Activated CD8-positive, alpha-beta T cell treated with anti-CD3 and anti-CD28 coated beads for 36 hours (primary cell): ENCODE measurements around the gene RCAN1. TPM values are rescaled to one million over a fixed set of nuclear protein-coding genes. Genes with fewer than 3 reads are reported as not detected.

ENCODE experiments used
- ATAC-seq: fragments of 200-7000 bp; cut with Tn5 transposase; one replicate; pipeline ENCODE4 v1.10.0; 2021; ENCODE audit warnings: mild to moderate bottlenecking, moderate library complexity
- CTCF ChIA-PET: fragments of 350-600 bp; sonication (Branson Sonifier 250); formaldehyde crosslinking; loops from one replicate; lab custom pipeline; 2021; ENCODE audit warnings: antibody characterized with exemption; lab: Charles Lee
- POLR2A ChIA-PET: fragments of 350-600 bp; sonication (Branson Sonifier 250); formaldehyde crosslinking; loops from one replicate; lab custom pipeline; 2021; ENCODE audit warnings: antibody characterized with exemption; lab: Charles Lee
- DNase-seq: peaks from one replicate; pipeline ENCODE4 v3.0.0-alpha.2; 2020
- H3K27ac Mint-ChIP-seq: one replicate; pipeline ENCODE4 v1.8.0; 2021; ENCODE audit warnings: mild to moderate bottlenecking, mixed read lengths
- H3K27me3 Mint-ChIP-seq: one replicate; pipeline ENCODE4 v1.8.0; 2021; ENCODE audit warnings: mixed read lengths
- H3K36me3 Mint-ChIP-seq: one replicate; pipeline ENCODE4 v1.8.0; 2021; ENCODE audit warnings: low read depth, mixed read lengths
- H3K4me1 Mint-ChIP-seq: one replicate; pipeline ENCODE4 v1.8.0; 2021; ENCODE audit warnings: low read depth, mixed read lengths
- H3K4me3 Mint-ChIP-seq: one replicate; pipeline ENCODE4 v1.8.0; 2021; ENCODE audit warnings: mild to moderate bottlenecking, moderate library complexity, mixed read lengths
- H3K9me3 Mint-ChIP-seq: one replicate; pipeline ENCODE4 v1.8.0; 2021; ENCODE audit warnings: mixed read lengths
- CTCF ChIP-seq: fragments of 200-600 bp; IDR thresholded peaks from one replicate; pipeline ENCODE4 v1.8.0; 2022; ENCODE audit warnings: antibody characterized with exemption, mild to moderate bottlenecking
- intact Hi-C: fragments of 100-400 bp; cut with micrococcal nuclease; formaldehyde crosslinking; loops from one replicate; pipeline ENCODE4 v1.10.0; 2022
- total RNA-seq, 2 experiments: library from RNA; stranded (reverse); gene quantifications; one replicate each; pipeline ENCODE4 v1.2.3, GENCODE V29; 2021

The RCAN1 gene
- total RNA-seq, 2 experiments from 2014 or later = 6.1 to 7.8 TPM

GRCh38 chr21:34509151-34509550, 105.8 kb downstream of the RCAN1 start:
- Mint-ChIP-seq H3K27ac (no peak overlapping the region), H3K27me3 (peaks cover 2% of the 10 kb centered on the region), H3K9me3 (no peaks in the 10 kb centered on the region), H3K4me1 (no peaks in the 10 kb centered on the region), H3K36me3 (no peaks in the 10 kb centered on the region), H3K4me3 (no peak overlapping the region)
- intact Hi-C loops = no loop called here
- POLR2A ChIA-PET = no interaction called here
- CTCF ChIA-PET = interaction anchor here (1.1 to 3.7 kb wide), 7 partner anchors 9 to 127 kb away, joined by 3 to 26 read pairs (median 15); no protein-coding TSS in a partner anchor
- TF ChIP-seq CTCF = no peak
- ATAC-seq (no peak), DNase-seq (peak; percentile 20)

GRCh38 chr21:34504595-34504994, 110.3 kb downstream of the RCAN1 start:
- CTCF ChIA-PET = no interaction called here
- Mint-ChIP-seq H3K27me3 (peaks cover 2% of the 10 kb centered on the region), H3K36me3 (no peaks in the 10 kb centered on the region), H3K4me1 (no peaks in the 10 kb centered on the region), H3K27ac (no peak overlapping the region), H3K4me3 (no peak overlapping the region), H3K9me3 (no peaks in the 10 kb centered on the region)
- intact Hi-C loops = no loop called here
- no peak for ATAC-seq
- TF ChIP-seq CTCF = no peak
- POLR2A ChIA-PET = no interaction called here
- no peak for DNase-seq

GRCh38 chr21:34502480-34503106, 112.3 kb downstream of the RCAN1 start:
- DNase-seq = no peak
- Mint-ChIP-seq H3K4me3 (no peak overlapping the region), H3K4me1 (no peaks in the 10 kb centered on the region), H3K9me3 (peaks cover 4% of the 10 kb centered on the region), H3K36me3 (no peaks in the 10 kb centered on the region), H3K27ac (no peak overlapping the region), H3K27me3 (peaks cover 2% of the 10 kb centered on the region)
- no peak for ATAC-seq
- ChIA-PET CTCF (interaction anchor here (1.3 to 5.5 kb wide), 3 partner anchors 8 to 128 kb away, joined by 3 to 20 read pairs (median 5); no protein-coding TSS in a partner anchor), POLR2A (no interaction called here)
- TF ChIP-seq CTCF = no peak
- intact Hi-C loops = no loop called here

GRCh38 chr21:34501716-34502115, 113.2 kb downstream of the RCAN1 start:
- CTCF ChIA-PET = interaction anchor here (5.5 kb wide), 1 partner anchor 9 kb away, joined by 20 read pairs; no protein-coding TSS in a partner anchor
- Mint-ChIP-seq H3K36me3 (peaks cover 1% of the 10 kb centered on the region), H3K4me3 (no peak overlapping the region), H3K4me1 (no peaks in the 10 kb centered on the region), H3K9me3 (peaks cover 12% of the 10 kb centered on the region), H3K27me3 (peaks cover 4% of the 10 kb centered on the region), H3K27ac (no peak overlapping the region)
- no peak for ATAC-seq
- no peak for TF ChIP-seq CTCF
- intact Hi-C loops = no loop called here
- POLR2A ChIA-PET = no interaction called here
- no peak for DNase-seq

GRCh38 chr21:34500191-34500590, 114.7 kb downstream of the RCAN1 start:
- intact Hi-C loops = no loop called here
- POLR2A ChIA-PET = no interaction called here
- H3K36me3 Mint-ChIP-seq = peaks cover 1% of the 10 kb centered on the region
- DNase-seq = no peak
- ATAC-seq = no peak
- no peaks in the 10 kb centered on the region for H3K4me1 Mint-ChIP-seq
- peaks cover 9% of the 10 kb centered on the region for H3K27me3 Mint-ChIP-seq
- peaks cover 22% of the 10 kb centered on the region for H3K9me3 Mint-ChIP-seq
- CTCF ChIA-PET = interaction anchor here (5.5 kb wide), 1 partner anchor 10 kb away, joined by 20 read pairs; no protein-coding TSS in a partner anchor
- no peak overlapping the region for H3K4me3 Mint-ChIP-seq
- H3K27ac Mint-ChIP-seq = no peak overlapping the region
- TF ChIP-seq CTCF = no peak
